ENCODE results near the gene WBP1. TPM values are rescaled to one million over a fixed set of nuclear protein-coding genes. Genes with fewer than 3 reads are reported as not detected.

Gene WBP1
- total and polyA plus RNA-seq, 10 of the 15 experiments (the other 5 are each of a cell fraction or from before 2014, with no cell fraction given), result 4.2 to 76.8 (median 43.8) TPM

- TF ChIP-seq MYC (IDR thresholded peaks at IDR 0.05; ENCODE audit: insufficient read depth, insufficient read length, insufficient replicate concordance, low read length, severe bottlenecking), result no peak
- peak; percentile 83 for TF ChIP-seq FOXK2 (IDR thresholded peaks at IDR 0.05)
- TF ChIP-seq SIX5 (IDR thresholded peaks at IDR 0.05; ENCODE audit: low read depth, low read length, severe bottlenecking), result peak; percentile 95
- no peak for TF ChIP-seq HDAC2 (IDR thresholded peaks at IDR 0.05)
- TF ChIP-seq GATAD2B (conservative IDR thresholded peaks at IDR 0.05; ENCODE audit: low read depth), result peak; percentile 72
- TF ChIP-seq IKZF1 (conservative IDR thresholded peaks at IDR 0.05), result peak; percentile 98
- no peak for TF ChIP-seq DPF2 (IDR thresholded peaks at IDR 0.05)
- TF ChIP-seq NFYA (IDR thresholded peaks at IDR 0.05; ENCODE audit: borderline replicate concordance, low read depth, low read length), result no peak
- TF ChIP-seq IRF4 (IDR thresholded peaks at IDR 0.05; ENCODE audit: low read depth, low read length), result peak; percentile 89
- no peak for TF ChIP-seq TCF3 (IDR thresholded peaks at IDR 0.05; ENCODE audit: borderline replicate concordance, insufficient read depth, low read depth, low read length)
- TF ChIP-seq YY1 (IDR thresholded peaks at IDR 0.05; ENCODE audit: low read depth, low read length), result peak; percentile 99
- no peak for TF ChIP-seq SPI1 (IDR thresholded peaks at IDR 0.05; ENCODE audit: borderline replicate concordance, insufficient read depth, low read depth, low read length)
- TF ChIP-seq HDAC6 (IDR thresholded peaks at IDR 0.05; ENCODE audit: unreplicated experiment), result no peak
- TF ChIP-seq BCLAF1 (IDR thresholded peaks at IDR 0.05), result no peak
- TF ChIP-seq LARP7 (IDR thresholded peaks at IDR 0.05), result no peak
- peak; percentile 46; the same call in 1 of the 2 replicates for TF ChIP-seq RFX5 (IDR thresholded peaks at IDR 0.05; ENCODE audit: low read depth, low read length)
- TF ChIP-seq SMAD5 (IDR thresholded peaks at IDR 0.05; ENCODE audit: low read depth), result no peak
- TF ChIP-seq WRNIP1 (IDR thresholded peaks at IDR 0.05; ENCODE audit: borderline replicate concordance, low read depth, low read length), result peak; percentile 99; the same call in 1 of the 2 replicates
- peak; percentile 74; the same call in 1 of the 2 replicates for TF ChIP-seq HSF1 (IDR thresholded peaks at IDR 0.05; ENCODE audit: low read depth, low read length)
- TF ChIP-seq ZNF592 (IDR thresholded peaks at IDR 0.05), result no peak
Observed at GRCh38 chr2:74454654-74455511, 3.4 kb upstream of the WBP1 start, which contains the start of gene INO80B (continued).
